HS-5 (cell line): Measurements from ENCODE around the gene DAPK3.
A peak's percentile ranks its signal among the peaks of the same experiment; 100 is the strongest.
"Not testable (repeated sequence)": the region's sequence is repeated elsewhere in the genome, so short reads cannot be mapped to it uniquely, and the experiment has no call there.

Experiments used
- DNase-seq: peaks from one replicate; pipeline ENCODE4 v3.0.0-alpha.2; 2012; ENCODE audit warnings: low read depth

DAPK3 gene

DNA sequence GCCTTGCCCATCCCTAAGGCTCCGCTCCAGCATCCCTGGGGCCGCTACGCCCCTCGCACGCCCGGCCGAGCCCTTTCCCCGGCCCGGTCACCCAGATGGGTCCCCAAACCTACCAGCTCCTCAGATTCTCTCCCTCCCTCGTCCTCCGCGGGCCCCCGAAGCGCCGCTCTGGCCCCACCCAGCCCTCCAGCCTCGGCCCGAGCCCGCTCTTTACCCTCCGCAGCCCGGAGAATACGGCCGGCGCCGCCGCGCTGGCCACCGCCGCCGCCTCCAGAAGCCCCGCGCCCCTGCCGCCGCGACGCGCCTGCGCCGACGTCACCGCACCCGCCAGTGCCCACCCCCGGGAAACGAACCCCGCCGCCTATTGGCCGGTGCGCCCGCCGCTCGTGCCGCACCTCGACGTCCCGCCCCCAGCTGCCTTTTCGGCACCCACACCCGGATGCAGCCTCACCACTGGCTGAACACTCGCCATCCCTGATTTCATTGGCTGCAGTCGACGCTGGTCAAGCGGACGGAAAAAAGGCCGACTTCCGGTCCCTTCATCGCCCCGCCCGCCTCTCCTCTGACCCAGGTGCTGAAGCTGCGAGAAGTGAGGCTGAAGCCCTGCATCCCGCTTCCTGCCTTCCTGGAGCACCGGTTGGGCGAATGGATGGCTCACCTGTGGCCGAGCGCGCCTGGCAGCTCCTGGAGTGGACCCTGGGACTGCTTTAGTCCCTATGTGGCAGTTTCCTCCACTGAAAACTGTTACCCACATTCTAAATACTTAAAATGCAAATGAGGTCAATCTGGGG, at the start of gene DAPK3:
Gene DAPK3 (minus strand): TSS at position 292 of the 791 bp plus-strand sequence. CDS start 1,364 bp downstream, outside the sequence.
- DNase-seq = peak; percentile 97

GRCh38 chr19:4019578-4019977, 48.7 kb upstream of the DAPK3 start:
- no peak for DNase-seq

- no peak for DNase-seq
Observed at GRCh38 chr19:4018775-4019504, 48.0 kb upstream of the DAPK3 start.

DNA sequence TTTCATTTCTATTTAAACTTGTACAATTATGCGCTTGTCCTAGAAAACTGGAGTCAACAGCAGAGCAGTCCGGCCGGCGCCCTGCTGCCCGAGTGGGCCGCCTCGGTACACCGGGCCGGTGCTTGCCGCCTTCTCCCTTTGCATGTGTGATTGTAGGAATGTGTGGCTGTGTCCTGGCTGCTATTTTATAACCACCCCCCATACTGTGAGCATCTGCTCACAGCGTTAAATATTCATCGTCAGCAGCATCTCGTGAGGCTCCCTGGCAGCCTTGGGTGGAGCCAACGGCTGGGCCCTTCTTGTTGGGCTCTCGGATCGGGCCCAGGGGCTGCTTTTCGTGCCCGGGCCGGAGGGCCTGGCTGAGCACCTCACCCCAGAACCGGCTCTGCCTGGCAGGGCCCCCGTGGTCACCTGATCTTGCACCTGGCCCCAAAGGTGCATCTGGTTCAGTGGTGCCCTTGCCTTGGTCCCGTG, 47.3 kb upstream of the DAPK3 start:
- no peak for DNase-seq

DNA sequence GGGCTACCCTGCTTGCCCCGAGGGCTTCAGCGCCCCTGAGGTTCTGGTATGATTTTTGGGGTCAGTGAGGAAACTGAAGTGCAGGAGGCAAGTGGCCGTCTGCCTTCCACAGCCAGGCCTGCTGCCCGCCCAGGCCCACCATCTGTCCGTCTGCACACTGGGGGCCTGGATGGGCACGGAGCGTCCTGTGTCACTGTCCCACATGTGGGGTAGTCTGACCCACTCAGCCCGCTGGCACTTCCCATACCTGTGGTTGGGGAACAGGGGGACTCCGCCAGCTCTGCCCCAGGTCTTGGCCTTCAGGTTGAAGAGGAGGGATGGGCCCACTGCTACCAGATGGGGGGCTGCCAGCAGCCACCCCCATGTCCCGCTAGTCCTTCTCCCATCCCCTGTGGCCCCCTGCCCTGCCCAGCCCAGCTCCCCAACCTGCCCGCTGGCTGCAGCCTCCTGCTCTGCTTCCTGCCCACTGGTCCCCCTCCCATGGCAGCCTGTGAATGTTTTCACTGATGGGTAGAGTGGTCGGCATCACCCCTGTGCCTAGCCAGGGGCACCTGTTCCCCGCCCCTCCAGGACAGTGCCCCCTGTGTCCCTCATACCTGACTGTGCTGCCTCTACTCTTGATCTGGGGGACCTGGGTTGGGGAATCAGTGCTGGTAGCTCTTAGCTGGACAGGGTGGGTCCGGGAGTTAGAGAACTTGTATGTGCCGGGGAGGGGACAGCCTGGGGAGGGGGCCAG, 46.2 kb upstream of the DAPK3 start:
- DNase-seq = no peak

DNA sequence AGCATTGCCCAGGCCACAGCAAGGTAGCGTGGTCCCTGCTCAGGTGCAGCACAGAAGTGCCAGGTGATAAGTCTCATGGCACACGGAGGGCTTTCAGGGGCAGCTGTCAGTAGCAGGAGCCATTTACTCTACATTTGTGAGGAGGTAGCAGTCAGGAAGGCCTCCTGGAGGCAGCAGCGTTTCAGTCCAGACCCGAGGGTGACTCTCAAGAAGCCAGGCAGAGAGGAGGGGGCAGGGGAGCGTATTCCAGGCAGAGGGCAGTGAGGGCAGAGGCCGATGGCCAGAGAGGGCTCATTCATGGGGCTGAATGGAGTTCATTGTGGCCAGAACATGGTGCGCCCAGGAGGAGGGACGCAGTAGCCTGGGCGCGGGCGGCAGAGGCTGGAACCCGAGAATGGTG, 45.6 kb upstream of the DAPK3 start:
- no peak for DNase-seq

DNA sequence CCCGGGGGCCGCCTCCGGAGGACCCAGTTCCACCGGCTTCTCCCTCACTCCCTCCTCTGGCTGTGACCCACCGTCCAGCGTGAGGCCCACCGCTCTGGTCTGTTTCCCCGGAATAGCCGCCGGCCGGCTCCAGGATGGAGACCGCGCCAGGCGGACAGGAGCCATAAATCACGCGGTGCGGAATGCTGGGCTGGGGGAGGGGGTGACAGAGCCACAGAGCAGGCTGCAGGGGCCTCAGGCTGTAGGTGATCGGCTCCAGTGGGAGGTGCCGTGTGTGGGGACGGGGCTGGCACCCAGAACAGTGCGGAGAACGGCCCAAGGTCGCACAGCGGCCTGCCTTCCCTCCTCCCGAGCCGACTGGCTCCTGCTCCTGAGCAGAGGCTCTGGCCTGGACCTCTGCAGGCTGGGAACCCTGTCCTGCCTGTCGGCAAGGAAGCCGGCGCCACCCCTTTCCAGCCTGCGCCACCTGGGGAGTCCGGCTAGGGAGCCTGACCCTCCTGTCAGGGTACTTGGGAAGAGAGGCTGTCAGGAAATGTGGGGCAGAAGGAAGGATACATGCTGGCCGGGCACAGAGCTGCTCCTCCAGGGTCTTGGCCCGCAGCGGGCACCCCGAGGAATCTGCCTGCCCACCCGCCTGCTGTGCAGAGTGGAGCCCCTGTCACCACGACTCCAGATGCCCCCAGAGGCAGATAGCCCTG, 45.0 kb upstream of the DAPK3 start:
- DNase-seq = no peak

DNA sequence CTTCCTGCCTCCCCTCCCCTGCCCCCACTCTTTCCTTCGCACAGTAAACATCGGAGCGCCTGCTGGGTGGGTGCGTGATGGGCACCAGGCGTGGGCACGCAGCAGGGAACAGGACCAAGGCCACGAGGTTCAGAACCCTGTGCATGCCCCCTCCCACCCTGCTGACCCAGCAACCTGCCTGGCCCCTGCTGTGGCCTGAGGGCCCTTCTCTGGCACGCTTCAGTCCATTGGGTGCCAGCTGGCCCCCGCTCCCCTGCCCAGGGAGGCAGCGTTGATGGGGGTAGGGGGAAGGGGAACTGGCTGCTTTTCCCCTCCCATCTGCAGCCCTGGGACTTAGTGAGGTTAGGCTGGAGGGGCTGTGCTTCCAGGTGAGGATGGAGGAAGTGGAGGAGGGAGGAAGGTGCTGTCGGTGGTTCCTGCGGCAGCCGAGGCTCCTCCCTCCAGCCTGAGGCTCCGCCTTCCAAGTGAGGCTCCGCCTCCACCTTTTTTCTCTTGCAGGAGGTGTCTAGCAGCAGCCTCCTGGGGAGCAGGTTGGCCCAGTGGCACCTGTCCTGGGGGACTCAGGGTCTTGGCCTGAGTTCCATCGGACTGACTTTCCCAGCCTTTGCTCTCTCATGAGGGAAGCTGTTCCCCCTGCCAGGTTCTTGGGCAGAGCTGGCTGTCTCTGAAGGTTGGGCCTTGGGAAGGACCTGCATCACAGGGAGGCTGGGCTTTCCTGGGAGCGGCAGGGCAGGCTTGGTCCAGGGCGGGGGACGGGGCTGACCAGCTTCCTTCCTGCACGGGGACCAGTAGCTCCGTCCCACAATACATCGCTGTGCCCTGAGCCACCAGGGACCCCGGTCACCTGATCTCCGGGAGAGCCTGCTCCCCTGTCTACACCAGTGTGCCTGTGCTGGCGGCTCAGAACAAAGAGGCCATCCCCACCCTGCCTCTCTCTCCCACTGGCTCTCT, 43.9 kb upstream of the DAPK3 start:
- no peak for DNase-seq

DNA sequence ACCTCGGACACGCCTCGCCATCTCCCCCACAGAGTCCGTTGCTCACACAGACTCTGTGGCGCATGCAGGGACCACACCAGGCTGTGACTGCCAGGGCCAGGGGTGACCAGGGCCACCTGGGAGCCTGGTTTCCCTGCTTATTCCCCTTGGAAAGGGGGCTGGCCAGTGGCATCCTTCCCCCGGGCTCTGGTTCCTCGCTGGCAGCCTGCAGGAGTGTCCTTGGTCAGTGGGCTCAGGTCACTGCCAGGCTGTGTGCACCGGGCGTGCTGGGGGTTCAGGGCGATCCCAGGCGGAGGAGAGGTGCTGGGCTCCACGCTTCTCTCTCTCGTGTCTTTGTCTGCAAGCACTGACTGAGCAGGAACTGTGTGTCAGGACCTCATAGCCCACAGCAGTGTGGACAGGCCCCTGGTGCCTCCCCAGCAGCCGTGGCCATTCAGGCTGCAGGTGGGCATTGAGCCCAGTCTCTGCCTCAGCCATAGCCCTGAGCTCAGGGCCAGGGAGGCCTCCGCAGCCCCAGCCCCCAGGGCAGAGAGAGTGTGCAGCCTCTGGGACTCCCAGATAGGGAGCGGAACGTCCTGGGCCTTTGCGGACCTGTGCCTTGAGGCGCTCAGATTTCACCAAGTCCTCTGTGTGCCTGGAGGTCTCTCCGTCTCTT, 43.1 kb upstream of the DAPK3 start:
- no peak for DNase-seq

- no peak for DNase-seq
Observed at GRCh38 chr19:4012975-4013634, 42.2 kb upstream of the DAPK3 start.

DNA sequence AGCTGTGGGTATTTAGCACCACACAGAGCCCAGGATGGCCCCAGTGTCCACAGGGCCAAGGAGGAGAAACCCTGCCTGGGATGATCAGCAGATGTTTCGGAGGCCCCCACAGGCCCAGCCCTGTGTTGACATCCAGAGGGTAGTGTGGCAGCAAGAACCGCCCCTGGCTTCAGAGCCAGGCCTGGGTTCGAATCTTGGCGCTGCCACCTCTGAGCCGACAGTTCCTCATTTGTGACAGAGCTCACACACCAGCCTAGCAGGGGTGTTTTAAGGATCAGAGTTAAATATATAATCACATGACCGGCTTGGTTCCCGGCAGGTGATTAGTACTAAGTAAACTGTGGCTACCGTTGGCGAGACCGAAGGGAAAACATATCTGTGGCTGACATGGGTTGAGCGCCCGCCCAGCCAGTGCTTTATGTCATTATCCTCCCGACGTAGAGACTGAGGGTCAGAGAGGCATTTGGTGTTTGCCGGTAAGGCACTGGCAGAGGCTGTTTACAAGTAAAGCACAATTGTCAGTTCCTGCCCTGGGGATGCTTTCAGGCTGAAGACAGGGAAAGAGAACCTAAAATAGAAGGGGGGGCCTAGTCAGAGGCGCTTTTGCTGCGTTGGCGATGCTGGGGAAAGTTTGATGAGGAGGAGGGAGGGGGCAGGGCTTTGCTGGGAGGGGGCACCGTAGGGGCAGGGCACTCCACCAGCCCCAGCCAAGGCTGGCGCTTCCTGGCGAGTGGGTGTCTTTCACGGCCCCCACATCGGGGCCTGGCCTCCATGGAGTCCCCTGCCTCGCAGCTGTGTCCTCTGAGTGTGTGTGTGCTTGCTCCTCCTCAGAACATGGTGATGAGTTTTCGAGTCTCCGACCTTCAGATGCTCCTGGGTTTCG, 41.4 kb upstream of the DAPK3 start:
- DNase-seq = no peak

DNA sequence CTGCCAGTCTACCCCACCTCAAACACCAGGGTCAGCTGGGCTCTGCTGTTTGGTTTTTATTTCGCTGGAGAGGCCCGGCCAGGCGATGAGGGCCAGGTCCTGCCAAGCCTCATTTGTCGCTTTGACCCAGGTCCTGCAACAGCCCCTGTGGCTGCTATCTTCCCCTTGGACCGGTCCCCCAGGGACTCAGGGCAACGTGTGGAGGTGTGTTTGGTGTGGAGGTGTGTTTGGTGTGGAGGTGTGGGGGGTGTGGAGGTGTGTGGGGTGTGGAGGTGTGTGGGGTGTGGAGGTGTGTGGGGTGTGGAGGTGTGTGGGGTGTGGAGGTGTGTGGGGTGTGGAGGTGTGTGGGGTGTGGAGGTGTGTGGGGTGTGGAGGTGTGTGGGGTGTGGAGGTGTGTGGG, 40.5 kb upstream of the DAPK3 start:
- not testable (repeated sequence) for DNase-seq

DNA sequence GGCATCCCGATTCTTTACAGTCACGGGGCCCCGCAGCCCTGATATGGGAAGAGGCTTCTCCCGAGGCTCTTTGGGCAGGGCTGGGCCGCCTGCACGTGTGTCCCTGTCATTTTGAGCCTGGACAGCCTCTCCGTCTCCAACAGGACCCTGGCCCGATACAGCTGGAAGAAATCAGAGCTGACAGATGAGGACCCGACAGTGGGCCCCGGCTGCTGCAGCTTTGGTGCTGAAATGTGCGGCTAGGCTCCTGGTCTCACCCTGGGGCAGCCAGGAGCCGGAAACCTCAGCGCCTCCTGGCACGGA, 39.9 kb upstream of the DAPK3 start:
- no peak for DNase-seq

DNA sequence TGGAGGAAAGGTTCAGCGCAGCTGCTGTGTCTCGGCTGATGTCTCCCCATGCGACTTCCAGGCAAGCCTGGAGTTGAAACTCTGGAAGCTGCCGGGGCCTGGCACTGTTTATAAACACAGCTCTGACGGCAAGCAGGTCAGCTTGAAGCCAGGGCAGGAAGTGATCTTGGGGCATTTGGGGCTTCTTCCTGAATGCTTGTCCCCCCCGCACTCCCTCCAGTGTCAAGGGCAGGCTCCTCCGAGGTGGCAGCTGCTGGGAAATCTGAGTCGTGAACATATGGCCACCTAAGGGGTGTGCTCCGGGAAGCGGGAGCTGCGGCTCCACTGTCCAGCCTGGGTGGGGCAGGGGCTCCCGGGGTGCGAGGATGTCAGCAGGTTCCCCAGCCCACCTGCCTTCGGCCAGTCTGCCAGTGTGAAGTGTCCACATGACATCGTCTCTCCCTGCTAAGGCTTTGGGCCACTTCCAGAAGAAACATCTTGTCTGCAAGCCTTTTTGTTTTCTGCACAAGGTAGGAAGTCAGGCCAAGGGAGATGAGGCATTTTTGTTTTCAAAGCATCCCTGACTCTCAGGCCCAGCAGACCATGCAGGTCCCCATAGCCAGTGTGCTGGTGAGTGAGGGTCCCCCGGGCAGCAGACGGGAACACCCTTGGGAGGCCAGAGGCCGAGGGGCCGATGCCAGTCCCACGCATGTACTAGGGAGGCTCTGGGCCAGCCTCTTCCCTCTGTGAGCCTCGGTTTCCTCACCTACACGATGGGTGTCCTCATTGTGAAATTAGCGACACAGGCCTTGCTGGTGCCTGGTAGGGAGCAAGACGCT, 39.3 kb upstream of the DAPK3 start:
- DNase-seq = no peak

- DNase-seq = no peak
Observed at GRCh38 chr19:4007836-4008539, 37.1 kb upstream of the DAPK3 start.

DNA sequence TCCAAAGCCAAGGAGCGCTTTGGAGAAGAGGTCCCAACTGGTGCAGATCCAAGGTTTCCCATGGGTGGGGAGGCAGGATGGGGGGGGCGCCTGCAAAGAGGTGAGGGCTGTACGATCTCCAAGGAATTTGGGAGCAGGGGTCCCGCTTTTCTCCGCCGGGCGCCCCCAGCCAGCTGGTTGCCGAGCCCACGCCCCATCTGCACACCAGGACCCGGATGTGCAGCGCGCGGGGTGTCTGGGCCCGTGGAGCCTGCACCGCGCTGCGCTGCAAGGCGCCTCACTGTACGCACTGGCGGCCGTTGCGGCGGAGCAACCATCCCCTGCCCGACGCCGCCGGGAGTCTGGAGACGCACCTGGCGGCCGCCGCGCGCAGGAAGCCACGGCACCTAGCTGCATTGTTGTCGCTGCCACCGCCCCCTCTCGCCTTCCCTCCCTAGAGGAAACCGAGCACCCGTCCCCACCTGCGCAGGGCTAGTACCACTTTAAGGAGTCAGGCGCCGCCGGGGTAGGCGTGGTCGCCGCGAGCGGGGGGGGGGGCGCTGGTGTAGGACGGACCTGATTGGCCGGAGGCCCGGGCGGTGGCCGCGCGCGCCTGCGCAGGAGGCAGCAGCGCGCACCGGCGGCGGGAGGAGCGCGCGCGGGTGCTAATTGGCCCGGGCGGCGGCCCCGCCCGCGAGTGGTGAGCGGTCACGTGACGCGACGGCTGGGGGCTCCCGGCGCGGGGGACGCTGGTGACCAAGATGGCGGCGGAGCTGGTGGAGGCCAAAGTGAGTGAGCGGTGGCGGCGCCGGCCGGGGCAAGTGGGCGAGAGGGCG, 36.3 kb upstream of the DAPK3 start, which contains the start of gene PIAS4:
Gene PIAS4 (plus strand): TSS at position 716 of the 815 bp plus-strand sequence. CDS start 25 bp downstream, at position 741.
- peak; percentile 78 for DNase-seq
